ENCODE data around the gene CRABP2. TPM values are rescaled to one million over a fixed set of nuclear protein-coding genes. Genes with fewer than 3 reads are reported as not detected.

CRABP2 gene
- total RNA-seq, 1 donor from 2014 or later: 1.4 TPM

GRCh38 chr1:156671804-156672203 is 33.6 kb downstream of the CRABP2 start:
- Histone ChIP-seq H3K9me3 (no peaks in the 10 kb centered on the region), H3K4me3 (no peak overlapping the region), H3K27me3 (peaks cover 18% of the 10 kb centered on the region), H3K36me3 (no peaks in the 10 kb centered on the region), H3K4me1 (peaks cover 17% of the 10 kb centered on the region), H3K27ac (no peak overlapping the region)
- DNase-seq (no peak), ATAC-seq (no peak)
- TF ChIP-seq, protein P1, sequence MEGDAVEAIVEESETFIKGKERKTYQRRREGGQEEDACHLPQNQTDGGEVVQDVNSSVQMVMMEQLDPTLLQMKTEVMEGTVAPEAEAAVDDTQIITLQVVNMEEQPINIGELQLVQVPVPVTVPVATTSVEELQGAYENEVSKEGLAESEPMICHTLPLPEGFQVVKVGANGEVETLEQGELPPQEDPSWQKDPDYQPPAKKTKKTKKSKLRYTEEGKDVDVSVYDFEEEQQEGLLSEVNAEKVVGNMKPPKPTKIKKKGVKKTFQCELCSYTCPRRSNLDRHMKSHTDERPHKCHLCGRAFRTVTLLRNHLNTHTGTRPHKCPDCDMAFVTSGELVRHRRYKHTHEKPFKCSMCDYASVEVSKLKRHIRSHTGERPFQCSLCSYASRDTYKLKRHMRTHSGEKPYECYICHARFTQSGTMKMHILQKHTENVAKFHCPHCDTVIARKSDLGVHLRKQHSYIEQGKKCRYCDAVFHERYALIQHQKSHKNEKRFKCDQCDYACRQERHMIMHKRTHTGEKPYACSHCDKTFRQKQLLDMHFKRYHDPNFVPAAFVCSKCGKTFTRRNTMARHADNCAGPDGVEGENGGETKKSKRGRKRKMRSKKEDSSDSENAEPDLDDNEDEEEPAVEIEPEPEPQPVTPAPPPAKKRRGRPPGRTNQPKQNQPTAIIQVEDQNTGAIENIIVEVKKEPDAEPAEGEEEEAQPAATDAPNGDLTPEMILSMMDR (IDR thresholded peaks at IDR 0.05): no peak
- intact Hi-C loops (cut with DNase I): loop anchor here (10.0 kb wide), 1 partner anchor 47 kb away; no protein-coding TSS in a partner anchor

- H3K4me3 ChIP-seq: no peak overlapping the region
- no peak for ATAC-seq
- H3K27ac ChIP-seq: peak overlapping the region; percentile 6
- no peaks in the 10 kb centered on the region for H3K9me3 ChIP-seq
- H3K36me3 ChIP-seq: no peaks in the 10 kb centered on the region
- H3K27me3 ChIP-seq: peaks cover 9% of the 10 kb centered on the region
- DNase-seq: no peak
- H3K4me1 ChIP-seq: peaks cover 26% of the 10 kb centered on the region
- TF ChIP-seq, protein P1 (IDR thresholded peaks at IDR 0.05): no peak
- intact Hi-C loops (cut with DNase I): loop anchor here (10.0 kb wide), 1 partner anchor 46 kb away; no protein-coding TSS in a partner anchor
Measured at GRCh38 chr1:156670791-156671190, 34.6 kb downstream of the CRABP2 start.

- H3K4me3 ChIP-seq: no peak overlapping the region
- DNase-seq: no peak
- peak overlapping the region; percentile 6 for H3K27ac ChIP-seq
- H3K9me3 ChIP-seq: no peaks in the 10 kb centered on the region
- peaks cover 4% of the 10 kb centered on the region for H3K27me3 ChIP-seq
- no peak for ATAC-seq
- intact Hi-C loops (cut with DNase I): loop anchor here (10.0 kb wide), 1 partner anchor 46 kb away; no protein-coding TSS in a partner anchor
- H3K4me1 ChIP-seq: peaks cover 30% of the 10 kb centered on the region
- TF ChIP-seq, protein P1 (IDR thresholded peaks at IDR 0.05): no peak
- H3K36me3 ChIP-seq: no peaks in the 10 kb centered on the region
Measured at GRCh38 chr1:156670359-156670758, 35.0 kb downstream of the CRABP2 start.

- peaks cover 33% of the 10 kb centered on the region for H3K4me1 ChIP-seq
- TF ChIP-seq, protein P1 (IDR thresholded peaks at IDR 0.05): no peak
Measured at GRCh38 chr1:156669794-156670193, 35.6 kb downstream of the CRABP2 start.

GRCh38 chr1:156668801-156669637 is 36.4 kb downstream of the CRABP2 start:
- DNase-seq (no peak), ATAC-seq (no peak)
- TF ChIP-seq, protein P1 (IDR thresholded peaks at IDR 0.05): no peak
- Histone ChIP-seq H3K27me3 (no peaks in the 10 kb centered on the region), H3K27ac (peak overlapping the region; percentile 82), H3K4me1 (peaks cover 40% of the 10 kb centered on the region), H3K36me3 (no peaks in the 10 kb centered on the region), H3K4me3 (no peak overlapping the region), H3K9me3 (no peaks in the 10 kb centered on the region)
- intact Hi-C loops (cut with DNase I): no loop called here

More at GRCh38 chr1:156669794-156670193, 35.6 kb downstream of the CRABP2 start:
- Histone ChIP-seq H3K27ac (no peak overlapping the region), H3K27me3 (no peaks in the 10 kb centered on the region), H3K36me3 (no peaks in the 10 kb centered on the region), H3K9me3 (no peaks in the 10 kb centered on the region), H3K4me3 (no peak overlapping the region)
- no peak for DNase-seq
- no peak for ATAC-seq
- intact Hi-C loops (cut with DNase I): loop anchor here (10.0 kb wide), 1 partner anchor 45 kb away; no protein-coding TSS in a partner anchor
